HG02571 (cell line): ENCODE results near the gene CEP112.

Source experiments
- ATAC-seq: cut with Tn5 transposase; IDR thresholded peaks from one replicate; pipeline ENCODE4 v1.9.1; 2021; ENCODE audit warnings: mild to moderate bottlenecking, moderate library complexity; ENCODE audit not compliant: unreplicated experiment

The CEP112 gene

GRCh38 chr17:65664696-65665095 lies 527.2 kb downstream of the CEP112 start:
- ATAC-seq: no peak

GRCh38 chr17:65664266-65664665 lies 527.7 kb downstream of the CEP112 start:
- no peak for ATAC-seq

GRCh38 chr17:65662196-65662595 lies 529.7 kb downstream of the CEP112 start:
- ATAC-seq: no peak

DNA sequence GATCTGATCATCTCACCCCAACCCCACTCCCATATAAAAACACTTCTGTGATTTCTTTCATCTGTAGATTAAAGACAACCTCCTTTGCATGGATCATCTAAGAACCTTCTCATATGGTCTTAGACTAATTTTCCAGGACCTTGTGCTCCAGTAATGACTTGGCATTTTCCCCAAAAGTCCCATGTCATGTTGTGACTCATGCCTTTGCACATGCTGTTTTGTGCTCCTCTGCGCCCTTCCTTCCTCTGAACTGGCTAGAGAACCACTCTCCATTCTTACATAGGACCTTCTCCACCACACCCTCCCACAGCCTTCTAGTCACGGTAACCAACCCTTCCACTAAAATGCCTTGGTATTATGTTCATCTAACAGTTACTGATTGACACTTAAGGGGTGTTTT lies 531.0 kb downstream of the CEP112 start:
- no peak for ATAC-seq

DNA sequence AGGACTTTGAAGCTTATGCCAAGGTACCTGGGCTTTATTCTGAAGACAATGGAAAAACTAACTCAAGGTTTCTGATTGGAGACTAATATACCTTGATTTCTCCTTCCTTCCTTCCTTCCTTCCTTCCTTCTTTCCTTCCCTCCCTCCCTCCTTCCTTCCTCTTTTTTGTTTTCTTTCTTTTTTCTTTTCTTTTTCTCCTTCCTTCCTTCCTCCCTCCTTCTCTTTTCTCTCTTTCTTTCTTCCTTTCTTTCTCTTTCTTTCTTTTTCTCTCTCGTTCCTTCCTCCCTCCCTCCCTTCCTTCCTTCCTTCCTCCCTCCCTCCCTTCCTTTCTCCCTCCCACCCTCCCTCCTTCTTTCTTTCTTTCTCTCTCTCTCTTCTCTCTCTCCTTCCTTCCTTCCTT lies 531.9 kb downstream of the CEP112 start:
- ATAC-seq: no peak

- no peak for ATAC-seq
Measured at GRCh38 chr17:65659512-65659911, 532.4 kb downstream of the CEP112 start.

- ATAC-seq: no peak
Measured at GRCh38 chr17:65657251-65657828, 534.6 kb downstream of the CEP112 start.

DNA sequence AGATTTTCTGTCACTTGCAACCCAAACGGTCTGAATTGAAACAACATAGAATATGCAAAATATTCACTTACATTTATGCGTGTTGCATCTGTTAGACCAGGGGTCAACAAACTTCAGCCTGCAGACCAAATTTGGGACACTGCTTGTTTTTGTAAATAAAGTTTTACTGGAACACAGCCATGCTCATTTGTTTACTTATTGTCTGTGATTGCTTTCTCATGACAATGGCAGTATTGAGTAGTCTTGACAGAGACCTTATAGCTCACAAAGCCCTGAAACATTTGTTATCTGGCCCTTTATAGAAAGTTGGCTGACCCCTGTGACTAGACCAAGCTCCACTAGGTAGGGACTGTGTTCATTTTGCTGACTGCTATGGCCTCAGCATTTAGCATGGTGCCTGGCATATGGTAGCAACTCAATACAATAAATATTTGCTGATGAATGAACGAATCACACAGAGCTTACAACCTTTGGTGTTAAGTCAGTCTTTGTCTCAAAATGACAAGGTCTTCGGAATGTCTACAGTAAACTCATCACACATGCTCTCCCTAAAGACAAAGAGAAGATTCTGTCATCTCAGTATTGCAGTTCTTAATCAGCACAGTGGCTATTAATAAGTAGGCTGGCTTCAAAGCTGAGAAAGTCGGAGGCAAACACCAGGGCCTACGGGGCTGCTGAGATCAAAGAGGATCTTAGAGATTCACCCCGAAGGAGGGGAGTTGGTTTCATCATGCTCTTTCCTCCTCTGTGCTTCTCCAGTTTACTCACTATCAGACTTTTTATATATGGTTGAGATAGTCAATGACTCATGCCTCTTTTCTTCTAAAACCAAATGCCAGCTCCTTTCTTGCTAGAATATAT lies 535.3 kb downstream of the CEP112 start:
- peak; percentile 76 for ATAC-seq

- no peak for ATAC-seq
Measured at GRCh38 chr17:65655706-65656105, 536.2 kb downstream of the CEP112 start.

- no peak for ATAC-seq
Measured at GRCh38 chr17:65644545-65644944, 547.4 kb downstream of the CEP112 start.

DNA sequence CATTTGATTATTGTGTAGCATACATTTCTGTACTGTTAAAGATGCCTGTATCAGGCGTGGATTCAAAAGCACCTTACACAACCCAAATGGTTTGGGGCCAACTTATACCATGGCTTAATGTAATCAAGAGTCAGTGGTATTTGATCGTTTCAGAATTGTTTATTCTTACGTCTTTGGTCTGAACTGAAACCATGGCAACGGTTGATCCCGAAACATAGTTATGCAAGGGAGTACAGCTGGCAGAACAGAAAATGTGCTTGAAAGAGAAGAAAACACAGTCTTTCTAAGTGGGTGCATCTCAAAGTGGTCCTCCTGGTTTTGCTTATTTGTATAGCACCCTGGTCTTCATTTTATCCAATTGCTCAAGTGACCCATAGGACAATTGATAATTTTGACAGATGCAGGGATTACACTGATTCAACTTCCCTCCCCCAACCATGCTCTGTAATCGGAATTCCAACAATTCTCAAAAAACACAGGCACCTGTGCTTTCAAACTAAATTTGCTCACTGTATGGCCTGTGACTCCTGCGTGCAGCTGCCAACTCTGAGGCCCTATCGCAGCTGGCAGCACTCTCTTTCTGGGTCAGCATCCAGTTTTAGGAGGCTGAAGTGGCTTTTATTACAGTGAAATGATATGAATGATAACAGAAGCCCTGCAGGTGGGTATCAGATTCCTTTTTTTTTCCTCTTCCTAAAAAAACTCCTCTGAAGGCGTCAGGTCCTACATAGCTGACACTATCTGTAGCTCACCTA lies 553.5 kb downstream of the CEP112 start:
- no peak for ATAC-seq

DNA sequence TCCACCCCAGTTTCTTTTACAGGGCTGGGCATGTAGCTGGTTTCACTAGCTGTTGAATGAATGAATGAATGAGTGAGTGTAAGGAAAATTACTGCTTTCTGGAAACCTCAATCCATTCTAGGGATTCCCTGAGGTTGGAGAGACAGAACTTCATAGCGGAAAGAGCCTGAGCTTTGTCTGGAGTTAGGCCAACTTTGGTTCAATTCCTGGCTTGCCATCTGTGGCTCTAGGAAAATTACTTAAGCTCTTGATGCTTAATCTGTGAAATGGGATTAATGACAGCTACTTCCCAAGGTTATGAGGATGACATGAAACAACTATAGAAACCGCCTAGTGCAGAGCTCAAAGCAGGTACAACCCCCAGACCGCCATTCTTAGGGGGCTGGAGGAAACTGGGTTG lies 554.1 kb downstream of the CEP112 start:
- no peak for ATAC-seq

- no peak for ATAC-seq
Measured at GRCh38 chr17:65634533-65634932, 557.4 kb downstream of the CEP112 start.

GRCh38 chr17:65633988-65634387 lies 557.9 kb downstream of the CEP112 start:
- no peak for ATAC-seq

DNA sequence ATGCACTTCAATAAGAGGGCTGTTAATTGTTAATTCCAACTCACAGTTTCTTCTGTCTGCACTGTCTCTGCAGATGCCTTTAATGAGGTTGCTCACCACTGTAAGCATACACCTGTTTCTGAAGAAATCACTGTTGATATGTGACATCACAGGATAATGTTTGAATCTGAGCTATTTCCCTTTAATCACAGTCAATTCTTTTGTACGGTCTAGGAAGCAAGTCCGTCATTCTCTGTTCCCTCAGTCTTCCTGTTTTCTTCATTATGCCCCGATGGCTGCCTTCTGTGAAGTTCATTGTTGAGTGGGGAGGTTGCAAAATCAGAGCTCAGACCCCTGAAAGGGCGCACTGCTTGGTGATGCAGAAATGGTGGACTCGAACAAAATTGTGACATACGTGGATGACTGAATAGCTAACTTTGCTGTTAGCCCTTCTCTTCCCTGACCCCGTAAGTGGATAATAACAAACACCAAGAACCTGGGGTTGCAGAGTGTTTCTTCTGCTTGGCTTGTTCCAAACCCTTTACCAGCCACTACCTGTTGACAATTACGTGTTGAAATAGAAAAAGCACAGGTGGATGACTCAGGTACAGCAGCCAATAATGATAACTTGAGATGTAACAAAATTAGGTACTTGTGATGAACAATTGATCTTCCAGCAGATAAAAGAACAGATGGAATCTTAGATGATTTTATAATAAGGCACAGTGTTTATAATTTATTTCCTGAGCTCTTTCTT lies 558.6 kb downstream of the CEP112 start:
- no peak for ATAC-seq

DNA sequence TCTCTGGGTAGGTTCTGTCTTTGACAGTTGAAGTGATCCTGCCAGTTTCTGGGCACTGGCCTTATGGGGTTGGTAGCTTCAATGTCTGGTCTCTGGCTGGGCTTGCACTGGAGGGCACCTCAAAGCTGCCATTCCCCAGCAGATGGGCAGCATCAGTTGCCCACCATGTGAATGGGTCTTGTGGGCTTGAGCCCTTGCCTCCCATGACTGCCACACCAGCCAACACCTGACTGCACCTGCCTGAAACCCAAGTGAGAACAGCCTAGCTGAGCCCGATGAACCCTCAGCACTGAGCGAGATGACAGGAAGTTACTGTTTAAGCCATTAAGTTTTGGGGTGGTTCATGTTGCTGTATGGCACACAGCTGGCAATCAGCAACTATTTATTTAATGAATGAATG lies 561.4 kb downstream of the CEP112 start:
- ATAC-seq: no peak

- no peak for ATAC-seq
Measured at GRCh38 chr17:65629234-65629690, 562.7 kb downstream of the CEP112 start.

GRCh38 chr17:65628644-65629036 lies 563.3 kb downstream of the CEP112 start:
- ATAC-seq: no peak

DNA sequence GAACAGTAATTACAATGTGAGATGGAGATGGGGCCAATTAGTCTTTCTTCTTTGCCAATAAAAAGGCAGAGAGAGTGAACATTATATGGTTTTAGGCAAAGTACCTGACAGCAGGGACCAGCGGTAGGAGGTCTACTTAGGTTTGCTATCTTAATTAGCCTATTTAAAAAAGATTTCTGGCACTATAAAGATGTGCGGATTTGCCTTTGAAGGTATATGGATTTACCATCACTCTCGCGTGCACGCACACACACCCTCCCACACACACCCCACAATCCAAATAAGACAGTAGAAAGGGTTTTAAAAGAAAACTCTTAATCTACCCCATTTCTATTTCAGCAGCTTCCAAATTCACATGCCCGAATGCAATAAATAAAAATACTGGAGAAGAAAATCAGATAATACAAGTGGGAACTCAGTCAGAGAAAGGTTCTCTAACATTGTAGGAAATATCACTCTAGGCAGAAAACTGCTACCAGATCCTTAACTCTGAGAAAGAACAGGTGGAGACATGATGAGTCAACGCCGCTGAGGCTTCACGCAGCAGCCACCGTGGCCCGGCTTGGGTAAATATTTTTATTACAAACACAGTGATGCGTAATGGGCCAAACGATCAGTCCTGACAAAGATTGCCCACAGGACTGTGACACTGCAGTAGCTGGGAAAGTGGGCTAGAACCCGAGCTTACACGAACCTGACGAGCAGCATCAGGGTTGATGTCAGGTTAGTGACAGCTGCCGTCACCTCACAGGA lies 563.9 kb downstream of the CEP112 start:
- no peak for ATAC-seq

DNA sequence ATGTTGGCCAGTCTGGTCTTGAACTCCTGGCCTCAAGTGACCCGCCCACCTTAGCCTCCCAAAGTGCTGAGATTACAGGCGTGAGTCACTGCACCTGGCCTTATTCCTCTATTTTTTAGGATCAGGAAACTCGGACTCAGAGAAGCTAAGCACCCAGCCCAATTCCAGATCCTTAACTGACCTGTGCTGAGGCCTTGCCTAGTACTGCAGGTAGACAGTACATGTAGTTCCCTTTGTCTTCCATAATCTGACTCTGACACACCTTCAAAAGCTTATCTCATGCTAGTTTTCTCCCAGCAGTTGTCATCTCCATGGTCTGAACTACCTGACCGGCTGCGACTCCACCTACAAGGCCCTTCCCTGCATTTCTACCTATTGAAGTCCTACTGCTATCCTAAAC lies 564.8 kb downstream of the CEP112 start:
- ATAC-seq: no peak
